Mesenchymal stem cell (in vitro differentiated cells and primary cell): ENCODE data around the gene TMEM98.
"Not testable (repeated sequence)": the region's sequence is repeated elsewhere in the genome, so short reads cannot be mapped to it uniquely, and the experiment has no call there.

Experiments used
- DNase-seq: peaks from one replicate; pipeline ENCODE4 v3.0.0-alpha.2; 2013
- H2AFZ ChIP-seq: one replicate; pipeline ENCODE4 v1.6.1; 2013; ENCODE audit warnings: low read depth, mild to moderate bottlenecking, control low read depth, inconsistent platforms, low read length, moderate library complexity
- H2AK5ac ChIP-seq: 2 replicates; pipeline ENCODE4 v1.6.1; 2013; ENCODE audit warnings: low read length, moderate library complexity, mild to moderate bottlenecking, inconsistent platforms; ENCODE audit not compliant: severe bottlenecking
- H2BK120ac ChIP-seq: one replicate; pipeline ENCODE4 v1.6.1; 2013; ENCODE audit warnings: low read depth, mild to moderate bottlenecking, inconsistent platforms, low read length, moderate library complexity
- H2BK12ac ChIP-seq, 2 experiments: one replicate each; pipeline ENCODE4 v1.6.1; 2013; ENCODE audit warnings: inconsistent platforms in 2 of 2, low read length in 2 of 2, mild to moderate bottlenecking in 2 of 2, moderate library complexity in 2 of 2, control low read depth in 1 of 2
- H2BK15ac ChIP-seq: one replicate; pipeline ENCODE4 v1.6.1; 2013; ENCODE audit warnings: mild to moderate bottlenecking, low read depth, inconsistent platforms; ENCODE audit not compliant: poor library complexity, severe bottlenecking
- H2BK5ac ChIP-seq: 2 replicates; pipeline ENCODE4 v1.6.1; 2013; ENCODE audit warnings: low read depth, mild to moderate bottlenecking, low read length, control low read depth, inconsistent platforms; ENCODE audit not compliant: poor library complexity, severe bottlenecking
- H3K14ac ChIP-seq, 2 experiments: one replicate each; pipeline ENCODE4 v1.6.1; 2013; ENCODE audit warnings: inconsistent platforms in 2 of 2, low read length in 2 of 2, control low read depth in 1 of 2, mild to moderate bottlenecking in 1 of 2, moderate library complexity in 1 of 2
- H3K18ac ChIP-seq, 2 experiments: one replicate each; pipeline ENCODE4 v1.6.1; 2013; ENCODE audit warnings: inconsistent platforms in 2 of 2, low read length in 2 of 2, control low read depth in 1 of 2, low read depth in 1 of 2, mild to moderate bottlenecking in 1 of 2
- H3K23ac ChIP-seq, 2 experiments: one replicate each; pipeline ENCODE4 v1.6.1; 2013; ENCODE audit warnings: inconsistent platforms in 2 of 2, low read length in 2 of 2, mild to moderate bottlenecking in 2 of 2, moderate library complexity in 2 of 2, control low read depth in 1 of 2
- H3K27ac ChIP-seq: 2 replicates; pipeline ENCODE4 v1.5.1; 2013; ENCODE audit warnings: mild to moderate bottlenecking, moderate library complexity, low read length, control low read depth, inconsistent platforms; ENCODE audit not compliant: poor library complexity, severe bottlenecking
- H3K27me3 ChIP-seq, 2 experiments: 2 replicates each; pipeline versions ENCODE4 v1.6.1 to v1.7.0; 2013; ENCODE audit warnings: low read length in 2 of 2, mild to moderate bottlenecking in 2 of 2, moderate library complexity in 2 of 2, control low read depth in 1 of 2, inconsistent platforms in 1 of 2; ENCODE audit not compliant: control insufficient read depth in 1 of 2, insufficient read depth in 1 of 2
- H3K36me3 ChIP-seq, 2 experiments: 2 replicates each; pipeline versions ENCODE4 v1.6.1 to v1.7.0; 2013; ENCODE audit warnings: low read length in 2 of 2, control low read depth in 1 of 2, inconsistent platforms in 1 of 2, low read depth in 1 of 2, mild to moderate bottlenecking in 1 of 2; ENCODE audit not compliant: insufficient read depth in 2 of 2, control insufficient read depth in 1 of 2
- H3K4ac ChIP-seq, 2 experiments: one replicate each; pipeline ENCODE4 v1.6.1; 2013; ENCODE audit warnings: inconsistent platforms in 2 of 2, low read length in 2 of 2, mild to moderate bottlenecking in 2 of 2, moderate library complexity in 2 of 2, control low read depth in 1 of 2, low read depth in 1 of 2
- H3K4me1 ChIP-seq: 2 replicates; pipeline ENCODE4 v1.6.1; 2013; ENCODE audit warnings: low read depth, low read length, control low read depth; ENCODE audit not compliant: control insufficient read depth, insufficient read depth
- H3K4me2 ChIP-seq: 2 replicates; pipeline ENCODE4 v1.6.1; 2013; ENCODE audit warnings: low read length, mild to moderate bottlenecking, inconsistent platforms; ENCODE audit not compliant: poor library complexity, severe bottlenecking
- H3K4me3 ChIP-seq, 2 experiments: 2 replicates each; pipeline versions ENCODE4 v1.5.1 to v1.7.0; 2013; ENCODE audit warnings: low read length in 2 of 2, mild to moderate bottlenecking in 2 of 2, control low read depth in 1 of 2, low read depth in 1 of 2; ENCODE audit not compliant: insufficient read depth in 1 of 2
- H3K79me1 ChIP-seq: replicated peaks from 2 replicates; pipeline ENCODE4 v1.6.1; 2013; ENCODE audit warnings: mild to moderate bottlenecking, control low read depth, low read length, inconsistent platforms; ENCODE audit not compliant: poor library complexity, severe bottlenecking
- H3K9ac ChIP-seq: 2 replicates; pipeline ENCODE4 v1.7.0; 2013; ENCODE audit warnings: mild to moderate bottlenecking, low read length, moderate library complexity
- H3K9me3 ChIP-seq: 2 replicates; pipeline ENCODE4 v1.7.0; 2013; ENCODE audit warnings: mild to moderate bottlenecking, low read length; ENCODE audit not compliant: control insufficient read depth
- H4K8ac ChIP-seq: one replicate; pipeline ENCODE4 v1.6.1; 2013; ENCODE audit warnings: inconsistent platforms, mild to moderate bottlenecking, low read length, moderate library complexity
- H4K91ac ChIP-seq: one replicate; pipeline ENCODE4 v1.6.1; 2013; ENCODE audit warnings: mild to moderate bottlenecking, low read length, inconsistent platforms
- WGBS: methylation state at CpG from one replicate; pipeline ENCODE4 v1.1.7; 2013; ENCODE audit warnings: mixed read lengths; 5-methylcytosine and 5-hydroxymethylcytosine counted together

The TMEM98 gene

DNA sequence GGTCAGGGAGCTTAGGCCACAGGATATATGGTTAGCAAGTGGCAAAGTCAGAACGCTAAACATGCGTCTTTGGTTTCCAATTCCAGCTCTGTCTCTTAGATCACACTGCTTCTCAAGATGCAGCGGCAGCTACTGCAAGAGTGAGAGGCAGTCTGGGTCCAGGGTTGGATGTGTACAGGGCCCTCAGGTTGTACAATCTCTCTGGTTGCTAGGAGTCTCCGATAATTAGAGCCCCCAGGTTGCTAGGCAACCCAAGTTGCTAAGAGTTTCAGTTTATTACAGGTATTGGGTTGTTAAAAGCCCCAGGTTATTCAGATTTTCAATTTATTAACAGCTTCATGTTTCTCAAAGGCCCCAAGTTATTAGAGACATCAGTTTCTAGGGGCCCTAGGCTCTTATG is 48.2 kb downstream of the TMEM98 start:
- no peak overlapping the region for H3K4me3 ChIP-seq
- WGBS, result 100% methylated on average over 3 of the region's 4 CpGs
- no peaks in the 10 kb centered on the region for H3K36me3 ChIP-seq
- no peak for DNase-seq
- H2BK12ac ChIP-seq, result no peak overlapping the region
- H3K14ac ChIP-seq, result no peak overlapping the region
- no peak overlapping the region for H2BK120ac ChIP-seq
- H3K9me3 ChIP-seq, result peaks cover 15% of the 10 kb centered on the region
- H2BK5ac ChIP-seq, result no peak overlapping the region
- no peaks in the 10 kb centered on the region for H3K4me1 ChIP-seq
- no peak overlapping the region for H3K23ac ChIP-seq
- no peak overlapping the region for H2BK15ac ChIP-seq
- H3K9ac ChIP-seq, result no peak overlapping the region
- H3K4ac ChIP-seq, result no peak overlapping the region
- H4K8ac ChIP-seq, result no peak overlapping the region
- H3K4me2 ChIP-seq, result no peak overlapping the region
- H3K27ac ChIP-seq, result no peak overlapping the region
- H2AFZ ChIP-seq, result no peak overlapping the region
- H3K18ac ChIP-seq, result no peak overlapping the region
- no peak overlapping the region for H2AK5ac ChIP-seq
- H3K27me3 ChIP-seq, result peaks cover 8 to 65% of the 10 kb centered on the region in 2 experiments
- H4K91ac ChIP-seq, result no peak overlapping the region
- H3K79me1 ChIP-seq, result no peaks in the 10 kb centered on the region

GRCh38 chr17:32976605-32977004 is 48.7 kb downstream of the TMEM98 start:
- H3K18ac ChIP-seq, result no peak overlapping the region

GRCh38 chr17:32980230-32980629 is 52.3 kb downstream of the TMEM98 start:
- Histone ChIP-seq H3K79me1 (no peaks in the 10 kb centered on the region), H3K4me1 (no peaks in the 10 kb centered on the region), H3K23ac (no peak overlapping the region), H2BK12ac (no peak overlapping the region), H2BK120ac (no peak overlapping the region), H3K4me3 (no peak overlapping the region), H3K14ac (no peak overlapping the region), H3K27me3 (peaks cover 5 to 59% of the 10 kb centered on the region in 2 experiments), H3K4ac (no peak overlapping the region), H3K9ac (no peak overlapping the region), H3K18ac (no peak overlapping the region), H4K91ac (no peak overlapping the region), H2AFZ (no peak overlapping the region), H3K36me3 (no peaks in the 10 kb centered on the region), H2BK15ac (no peak overlapping the region), H2AK5ac (no peak overlapping the region), H3K4me2 (no peak overlapping the region), H3K9me3 (peaks cover 12% of the 10 kb centered on the region), H2BK5ac (no peak overlapping the region), H3K27ac (no peak overlapping the region), H4K8ac (no peak overlapping the region)
- WGBS, result no CpG with 5 or more reads among the region's 2 CpGs
- no peak for DNase-seq

More at GRCh38 chr17:32976605-32977004, 48.7 kb downstream of the TMEM98 start:
- no peak for DNase-seq
- H2BK12ac ChIP-seq, result no peak overlapping the region
- no peak overlapping the region for H3K9ac ChIP-seq
- no peak overlapping the region for H2BK5ac ChIP-seq
- H2BK15ac ChIP-seq, result no peak overlapping the region
- H3K4me3 ChIP-seq, result no peak overlapping the region
- no peak overlapping the region for H4K91ac ChIP-seq
- no peak overlapping the region for H3K23ac ChIP-seq
- H3K27me3 ChIP-seq, result peaks cover 8 to 66% of the 10 kb centered on the region in 2 experiments
- no peak overlapping the region for H3K4ac ChIP-seq
- no peak overlapping the region for H2AK5ac ChIP-seq
- H3K4me2 ChIP-seq, result no peak overlapping the region
- 84% methylated on average over 1 of the region's 1 CpG for WGBS
- H2BK120ac ChIP-seq, result no peak overlapping the region
- H3K14ac ChIP-seq, result no peak overlapping the region
- no peaks in the 10 kb centered on the region for H3K36me3 ChIP-seq
- H4K8ac ChIP-seq, result no peak overlapping the region
- no peaks in the 10 kb centered on the region for H3K79me1 ChIP-seq
- no peaks in the 10 kb centered on the region for H3K4me1 ChIP-seq
- no peak overlapping the region for H2AFZ ChIP-seq
- no peak overlapping the region for H3K27ac ChIP-seq
- H3K9me3 ChIP-seq, result peaks cover 18% of the 10 kb centered on the region

- H3K23ac ChIP-seq, H3K4me3 ChIP-seq, H4K91ac ChIP-seq, H3K14ac ChIP-seq, H2BK12ac ChIP-seq, H2AK5ac ChIP-seq, H4K8ac ChIP-seq, H3K4me1 ChIP-seq, H3K4me2 ChIP-seq, H3K18ac ChIP-seq, H2AFZ ChIP-seq, H3K36me3 ChIP-seq, H3K9ac ChIP-seq, H2BK5ac ChIP-seq, H3K79me1 ChIP-seq, H2BK120ac ChIP-seq, DNase-seq, H2BK15ac ChIP-seq, H3K27ac ChIP-seq, H3K4ac ChIP-seq: not testable (repeated sequence)
- Histone ChIP-seq H3K9me3 (peaks cover 12% of the 10 kb centered on the region), H3K27me3 (peaks cover 0 to 53% of the 10 kb centered on the region in 2 experiments)
- WGBS, result 92% methylated on average over 3 of the region's 3 CpGs
These were observed 53.7 kb downstream of the TMEM98 start for GRCh38 chr17:32981611-32982010.
